GM18861 (cell line): ENCODE data around the gene AAGAB.

Experiments used
- ATAC-seq: cut with Tn5 transposase; IDR thresholded peaks from one replicate; pipeline ENCODE4 v1.9.1; 2021; ENCODE audit not compliant: unreplicated experiment

Gene AAGAB

GRCh38 chr15:67190326-67190725, 64.1 kb downstream of the AAGAB start:
- no peak for ATAC-seq

- ATAC-seq, result no peak
Measured at GRCh38 chr15:67189326-67190051, 65.0 kb downstream of the AAGAB start.

GRCh38 chr15:67188551-67189218, 65.8 kb downstream of the AAGAB start:
- no peak for ATAC-seq

GRCh38 chr15:67187351-67187854, 67.1 kb downstream of the AAGAB start:
- no peak for ATAC-seq

GRCh38 chr15:67186688-67187087, 67.8 kb downstream of the AAGAB start:
- no peak for ATAC-seq

GRCh38 chr15:67186226-67186649, 68.2 kb downstream of the AAGAB start:
- no peak for ATAC-seq

- ATAC-seq, result no peak
Measured at GRCh38 chr15:67185621-67186225, 68.7 kb downstream of the AAGAB start.

GRCh38 chr15:67185051-67185450, 69.4 kb downstream of the AAGAB start:
- ATAC-seq, result no peak

GRCh38 chr15:67184208-67184925, 70.1 kb downstream of the AAGAB start:
- ATAC-seq, result no peak

GRCh38 chr15:67183443-67184169, 70.9 kb downstream of the AAGAB start:
- ATAC-seq, result no peak

- no peak for ATAC-seq
Measured at GRCh38 chr15:67181221-67181639, 73.2 kb downstream of the AAGAB start.

GRCh38 chr15:67180514-67181191, 73.8 kb downstream of the AAGAB start:
- no peak for ATAC-seq

- ATAC-seq, result no peak
Measured at GRCh38 chr15:67180035-67180434, 74.4 kb downstream of the AAGAB start.

GRCh38 chr15:67179411-67179995, 75.0 kb downstream of the AAGAB start:
- ATAC-seq, result no peak

- no peak for ATAC-seq
Measured at GRCh38 chr15:67178569-67179210, 75.8 kb downstream of the AAGAB start.

- ATAC-seq, result no peak
Measured at GRCh38 chr15:67177752-67178151, 76.7 kb downstream of the AAGAB start.

- no peak for ATAC-seq
Measured at GRCh38 chr15:67176195-67176971, 78.1 kb downstream of the AAGAB start.

GRCh38 chr15:67175643-67176071, 78.8 kb downstream of the AAGAB start:
- ATAC-seq, result no peak
